HepG2 (cell line): ENCODE data around the gene TARM1. TPM values are rescaled to one million over a fixed set of nuclear protein-coding genes. Genes with fewer than 3 reads are reported as not detected.

Experiments
- ATF2 ChIP-seq: sonication (generic); formaldehyde crosslinking; IDR thresholded peaks from 2 replicates; pipeline ENCODE4 v1.4.0; 2020; ENCODE audit warnings: missing genetic modification reagents
- CBX5 ChIP-seq: sonication (generic); formaldehyde crosslinking; IDR thresholded peaks from 2 replicates; pipeline ENCODE4 v1.4.0; 2020; ENCODE audit warnings: missing genetic modification reagents, borderline replicate concordance
- GABPB1 ChIP-seq: IDR thresholded peaks from 2 replicates; pipeline ENCODE4 v1.6.1; 2016; ENCODE audit warnings: mild to moderate bottlenecking, missing genetic modification reagents, moderate library complexity, missing compliant biosample characterization
- GLI4 ChIP-seq: sonication (generic); formaldehyde crosslinking; IDR thresholded peaks from 2 replicates; pipeline ENCODE4 v1.5.1; 2020; ENCODE audit warnings: missing genetic modification reagents, mild to moderate bottlenecking, moderate library complexity, borderline replicate concordance
- HNF4G ChIP-seq, 2 experiments: sonication (generic) in 1 of 2; formaldehyde crosslinking in 1 of 2; IDR thresholded peaks; 2 replicates each; pipeline versions ENCODE4 v1.4.0 to v1.6.1; 2011 to 2020; ENCODE audit warnings: borderline replicate concordance in 2 of 2, low read depth in 2 of 2, mild to moderate bottlenecking in 2 of 2, low read length in 1 of 2, missing genetic modification reagents in 1 of 2, moderate library complexity in 1 of 2
- HNRNPUL1 ChIP-seq: fragments of 200-400 bp; formaldehyde crosslinking; IDR thresholded peaks from 2 replicates; pipeline ENCODE4 v1.6.1; 2017; ENCODE audit warnings: low read depth, mild to moderate bottlenecking, low read length, moderate library complexity
- KDM2A ChIP-seq: sonication (generic); formaldehyde crosslinking; IDR thresholded peaks from 2 replicates; pipeline ENCODE4 v1.4.0; 2020; ENCODE audit warnings: low read depth, missing genetic modification reagents, borderline replicate concordance
- MEIS1 ChIP-seq: sonication (generic); formaldehyde crosslinking; IDR thresholded peaks from 2 replicates; pipeline ENCODE4 v1.9.0; 2021; ENCODE audit warnings: mild to moderate bottlenecking, missing genetic modification reagents, moderate library complexity, borderline replicate concordance
- NFKB2 ChIP-seq: sonication (generic); formaldehyde crosslinking; IDR thresholded peaks from 2 replicates; pipeline ENCODE4 v1.4.0; 2020; ENCODE audit warnings: missing genetic modification reagents, borderline replicate concordance
- PAXIP1 ChIP-seq: sonication (generic); formaldehyde crosslinking; conservative IDR thresholded peaks from 2 replicates; pipeline ENCODE4 v1.4.0; 2020; ENCODE audit warnings: mild to moderate bottlenecking, missing genetic modification reagents, moderate library complexity
- SALL1 ChIP-seq: sonication (generic); formaldehyde crosslinking; IDR thresholded peaks from 2 replicates; pipeline ENCODE4 v1.8.0; 2022; ENCODE audit warnings: mild to moderate bottlenecking, missing genetic modification reagents
- TBL1XR1 ChIP-seq: fragments of 150-350 bp; IDR thresholded peaks from 2 replicates; pipeline ENCODE4 v1.6.1; 2014; ENCODE audit warnings: borderline replicate concordance, low read length; ENCODE audit not compliant: partially characterized antibody
- YY1 ChIP-seq: IDR thresholded peaks from 2 replicates; pipeline ENCODE4 v1.6.1; 2011; ENCODE audit warnings: low read length, low read depth, moderate library complexity, mild to moderate bottlenecking; ENCODE audit not compliant: insufficient read depth, insufficient replicate concordance
- ZC3H13 ChIP-seq: sonication (generic); formaldehyde crosslinking; IDR thresholded peaks from 2 replicates; pipeline ENCODE4 v1.8.1; 2023; ENCODE audit warnings: mild to moderate bottlenecking, missing genetic modification reagents, moderate library complexity
- ZFAT ChIP-seq: sonication (generic); formaldehyde crosslinking; conservative IDR thresholded peaks from 2 replicates; pipeline ENCODE4 v1.8.1; 2023; ENCODE audit warnings: missing genetic modification reagents, inconsistent platforms
- ZNF10 ChIP-seq: sonication (generic); formaldehyde crosslinking; IDR thresholded peaks from 2 replicates; pipeline ENCODE4 v1.4.0; 2020; ENCODE audit warnings: mild to moderate bottlenecking, low read depth, missing genetic modification reagents, borderline replicate concordance
- ZNF121 ChIP-seq: sonication (generic); formaldehyde crosslinking; IDR thresholded peaks from 2 replicates; pipeline ENCODE4 v1.5.0; 2020; ENCODE audit warnings: mild to moderate bottlenecking, missing genetic modification reagents
- ZNF205 ChIP-seq: IDR thresholded peaks from 2 replicates; pipeline ENCODE4 v1.6.1; 2018; ENCODE audit warnings: missing biosample characterization, missing genetic modification reagents
- ZNF292 ChIP-seq: sonication (generic); formaldehyde crosslinking; IDR thresholded peaks from 2 replicates; pipeline ENCODE4 v1.8.1; 2022; ENCODE audit warnings: mild to moderate bottlenecking, low read depth, missing genetic modification reagents, borderline replicate concordance
- ZNF331 ChIP-seq: sonication (generic); formaldehyde crosslinking; IDR thresholded peaks from 2 replicates; pipeline ENCODE4 v1.4.0; 2020; ENCODE audit warnings: missing genetic modification reagents
- ZNF562 ChIP-seq: sonication (generic); formaldehyde crosslinking; IDR thresholded peaks from 2 replicates; pipeline ENCODE4 v1.8.0; 2022; ENCODE audit warnings: missing genetic modification reagents, borderline replicate concordance
- ZNF670 ChIP-seq: sonication (generic); formaldehyde crosslinking; IDR thresholded peaks from 2 replicates; pipeline ENCODE4 v1.8.0; 2022; ENCODE audit warnings: mild to moderate bottlenecking, missing genetic modification reagents, borderline replicate concordance
- polyA plus RNA-seq, 8 experiments: library from polyadenylated mRNA; depleted of rRNA in 3 of 8; stranded (reverse) in 7 of 8; unstranded in 1 of 8; fragments of >200 nt; fragmentation: Illumina TruSeq in 4 of 8; extraction: Trizol in 4 of 8; gene quantifications; 2 replicates each; pipeline versions ENCODE4 v1.2.1 to v1.2.3, GENCODE V29; 2011 to 2016; ENCODE audit warnings: low read depth in 4 of 8, missing spikeins in 1 of 8, mixed read lengths in 1 of 8; ENCODE audit not compliant: insufficient read depth in 1 of 8
- total RNA-seq, 5 experiments: library from RNA; depleted of rRNA; stranded (reverse); fragments of >200 nt; fragmentation: Illumina TruSeq; extraction: Trizol; gene quantifications; 2 replicates each; pipeline ENCODE4 v1.2.3, GENCODE V29; 2016; ENCODE audit warnings: low read depth in 1 of 5
- TF ChIP-seq, protein P1 (sequence below): conservative IDR thresholded peaks from 2 replicates; pipeline ENCODE4 v1.6.1; 2018; ENCODE audit warnings: missing genetic modification reagents
- TF ChIP-seq, protein P2 (sequence below): sonication (generic); formaldehyde crosslinking; IDR thresholded peaks from 2 replicates; pipeline ENCODE4 v1.4.0; 2020; ENCODE audit warnings: mild to moderate bottlenecking, low read depth, missing genetic modification reagents

Gene TARM1
- total and polyA plus RNA-seq, 2 of the 13 experiments (the other 11 are each of a cell fraction or from before 2014, with no cell fraction given), result not detected

GRCh38 chr19:54021932-54022331 is 59.2 kb downstream of the TARM1 start (continued):
- TF ChIP-seq ATF2 (CRISPR knock-in tag), result no peak
- TF ChIP-seq NFKB2, result no peak
- no peak for TF ChIP-seq CBX5
- TF ChIP-seq HNF4G (IDR thresholded peaks at IDR 0.05; ENCODE audit: borderline replicate concordance, low read depth, low read length), result 0 out of 2 replicates have a peak, but pooled peaks have one; percentile 13
- no peak for TF ChIP-seq HNF4G (CRISPR knock-in tag; IDR thresholded peaks at IDR 0.05; ENCODE audit: borderline replicate concordance, low read depth)
- TF ChIP-seq SALL1 (CRISPR knock-in tag), result peak; percentile 44; the same call in 1 of the 2 replicates
- TF ChIP-seq GLI4 (CRISPR knock-in tag), result no peak
- TF ChIP-seq TBL1XR1, result no peak
- TF ChIP-seq ZNF331 (CRISPR knock-in tag), result no peak
- no peak for TF ChIP-seq ZNF121
- TF ChIP-seq ZNF205 (CRISPR knock-in tag), result peak; percentile 67; the same call in 1 of the 2 replicates
- TF ChIP-seq ZNF10, result no peak
- TF ChIP-seq MEIS1 (CRISPR knock-in tag), result no peak
- TF ChIP-seq ZC3H13 (CRISPR knock-in tag), result no peak
- TF ChIP-seq ZNF292 (CRISPR knock-in tag), result no peak; the same call in 1 of the 2 replicates
- no peak for TF ChIP-seq ZNF670 (CRISPR knock-in tag)
- TF ChIP-seq, protein P1, sequence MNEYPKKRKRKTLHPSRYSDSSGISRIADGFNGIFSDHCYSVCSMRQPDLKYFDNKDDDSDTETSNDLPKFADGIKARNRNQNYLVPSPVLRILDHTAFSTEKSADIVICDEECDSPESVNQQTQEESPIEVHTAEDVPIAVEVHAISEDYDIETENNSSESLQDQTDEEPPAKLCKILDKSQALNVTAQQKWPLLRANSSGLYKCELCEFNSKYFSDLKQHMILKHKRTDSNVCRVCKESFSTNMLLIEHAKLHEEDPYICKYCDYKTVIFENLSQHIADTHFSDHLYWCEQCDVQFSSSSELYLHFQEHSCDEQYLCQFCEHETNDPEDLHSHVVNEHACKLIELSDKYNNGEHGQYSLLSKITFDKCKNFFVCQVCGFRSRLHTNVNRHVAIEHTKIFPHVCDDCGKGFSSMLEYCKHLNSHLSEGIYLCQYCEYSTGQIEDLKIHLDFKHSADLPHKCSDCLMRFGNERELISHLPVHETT (CRISPR knock-in tag), result no peak
- peak; percentile 37 for TF ChIP-seq PAXIP1
- TF ChIP-seq HNRNPUL1, result no peak
- no peak for TF ChIP-seq ZNF562 (CRISPR knock-in tag)
- no peak for TF ChIP-seq GABPB1 (CRISPR knock-in tag)
- TF ChIP-seq, protein P2, sequence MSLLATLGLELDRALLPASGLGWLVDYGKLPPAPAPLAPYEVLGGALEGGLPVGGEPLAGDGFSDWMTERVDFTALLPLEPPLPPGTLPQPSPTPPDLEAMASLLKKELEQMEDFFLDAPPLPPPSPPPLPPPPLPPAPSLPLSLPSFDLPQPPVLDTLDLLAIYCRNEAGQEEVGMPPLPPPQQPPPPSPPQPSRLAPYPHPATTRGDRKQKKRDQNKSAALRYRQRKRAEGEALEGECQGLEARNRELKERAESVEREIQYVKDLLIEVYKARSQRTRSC, result no peak
- TF ChIP-seq KDM2A (CRISPR knock-in tag), result no peak
- no peak for TF ChIP-seq ZFAT (CRISPR knock-in tag)
- no peak for TF ChIP-seq YY1
